IMR-90 (cell line): Measurements from ENCODE around the gene KAT6B. TPM values are rescaled to one million over a fixed set of nuclear protein-coding genes. Genes with fewer than 3 reads are reported as not detected.

Source experiments
- ATAC-seq: fragments of 200-7000 bp; cut with Tn5 transposase; 2 replicates; pipeline ENCODE4 v1.9.1; 2020; ENCODE audit warnings: low read depth, mild to moderate bottlenecking, moderate library complexity
- BruUV-seq: library from RNA; stranded (reverse); fragments of 400-500 nt; replicated peaks from 2 replicates; lab custom pipeline; 2021; lab: Mats Ljungman, UMichigan
- CTCF ChIA-PET: fragments of 300-600 bp; formaldehyde crosslinking; extraction: SDS; loops from one replicate; lab custom pipeline; 2021; ENCODE audit warnings: antibody characterized with exemption; lab: Yijun Ruan, JAX
- POLR2A ChIA-PET: fragments of 300-600 bp; sonication (Branson Sonifier 250); formaldehyde crosslinking; loops from one replicate; lab custom pipeline; 2022; ENCODE audit warnings: antibody characterized with exemption; ENCODE audit not compliant: unreplicated experiment; lab: Charles Lee
- DNase-seq: peaks from one replicate; pipeline ENCODE4 v3.0.0; 2013
- H2AFZ ChIP-seq: replicated peaks from 2 replicates; pipeline ENCODE3; 2013; ENCODE audit warnings: low read length, mild to moderate bottlenecking; ENCODE audit not compliant: poor library complexity
- H2AK5ac ChIP-seq: 2 replicates; pipeline ENCODE4 v1.6.1; 2013; ENCODE audit warnings: low read depth, low read length, inconsistent platforms
- H2AK9ac ChIP-seq: replicated peaks from 2 replicates; pipeline ENCODE3; 2013; ENCODE audit warnings: mild to moderate bottlenecking, low read depth, low read length, moderate library complexity; ENCODE audit not compliant: poor library complexity
- H2BK120ac ChIP-seq: 2 replicates; pipeline ENCODE4 v1.6.1; 2013; ENCODE audit warnings: low read depth, low read length, inconsistent platforms
- H2BK15ac ChIP-seq: 3 replicates; pipeline ENCODE4 v1.6.1; 2013; ENCODE audit warnings: low read depth, low read length, inconsistent platforms
- H2BK20ac ChIP-seq: 2 replicates; pipeline ENCODE4 v1.6.1; 2013; ENCODE audit warnings: low read depth, mild to moderate bottlenecking, inconsistent platforms, low read length, moderate library complexity
- H2BK5ac ChIP-seq: 2 replicates; pipeline ENCODE4 v1.6.1; 2013; ENCODE audit warnings: mild to moderate bottlenecking, low read depth, low read length, inconsistent platforms; ENCODE audit not compliant: poor library complexity, severe bottlenecking
- H3K14ac ChIP-seq: replicated peaks from 2 replicates; pipeline ENCODE4 v1.6.1; 2013; ENCODE audit warnings: low read depth, low read length, inconsistent platforms
- H3K18ac ChIP-seq: 2 replicates; pipeline ENCODE4 v1.6.1; 2013; ENCODE audit warnings: low read depth, low read length, control low read depth
- H3K23ac ChIP-seq: 2 replicates; pipeline ENCODE4 v1.6.1; 2013; ENCODE audit warnings: low read depth, low read length, inconsistent platforms
- H3K27ac ChIP-seq: 2 replicates; pipeline ENCODE4 v1.5.1; 2013; ENCODE audit warnings: mild to moderate bottlenecking, control low read depth, low read length; ENCODE audit not compliant: insufficient read depth
- H3K27me3 ChIP-seq: 2 replicates; pipeline ENCODE4 v1.6.1; 2013; ENCODE audit warnings: low read length; ENCODE audit not compliant: control insufficient read depth, insufficient read depth
- H3K36me3 ChIP-seq: 2 replicates; pipeline ENCODE4 v1.6.1; 2013; ENCODE audit warnings: low read length, mixed read lengths; ENCODE audit not compliant: control insufficient read depth, insufficient read depth
- H3K4ac ChIP-seq: 2 replicates; pipeline ENCODE4 v1.6.1; 2013; ENCODE audit warnings: low read depth, low read length, inconsistent platforms
- H3K4me1 ChIP-seq: 2 replicates; pipeline ENCODE4 v1.6.1; 2013; ENCODE audit warnings: low read length, mixed read lengths; ENCODE audit not compliant: control insufficient read depth, insufficient read depth
- H3K4me2 ChIP-seq: 2 replicates; pipeline ENCODE4 v1.6.1; 2013; ENCODE audit warnings: low read depth, mild to moderate bottlenecking, control low read depth, low read length, moderate library complexity
- H3K4me3 ChIP-seq: 2 replicates; pipeline ENCODE4 v1.5.1; 2013; ENCODE audit warnings: low read depth, mild to moderate bottlenecking, control low read depth, low read length, moderate library complexity; ENCODE audit not compliant: insufficient read depth
- H3K56ac ChIP-seq: 2 replicates; pipeline ENCODE4 v1.6.1; 2013; ENCODE audit warnings: low read length, inconsistent platforms; ENCODE audit not compliant: insufficient read depth; ENCODE audit errors: extremely low read depth
- H3K79me1 ChIP-seq, 2 experiments: 2 replicates each; pipeline ENCODE4 v1.6.1; 2013; ENCODE audit warnings: low read length in 2 of 2, inconsistent platforms in 1 of 2, low read depth in 1 of 2
- H3K9ac ChIP-seq: 2 replicates; pipeline ENCODE4 v1.6.1; 2013; ENCODE audit warnings: low read depth, low read length, control low read depth
- H3K9me1 ChIP-seq: 2 replicates; pipeline ENCODE4 v1.6.1; 2013; ENCODE audit warnings: low read length, inconsistent platforms; ENCODE audit not compliant: insufficient read depth
- H3K9me3 ChIP-seq: 2 replicates; pipeline ENCODE4 v1.6.1; 2013; ENCODE audit warnings: low read length; ENCODE audit not compliant: control insufficient read depth, insufficient read depth
- H4K20me1 ChIP-seq: 2 replicates; pipeline ENCODE4 v1.6.1; 2013; ENCODE audit warnings: low read length, inconsistent platforms; ENCODE audit not compliant: insufficient read depth
- H4K5ac ChIP-seq: 2 replicates; pipeline ENCODE4 v1.6.1; 2013; ENCODE audit warnings: mild to moderate bottlenecking, low read depth, low read length, control low read depth
- H4K8ac ChIP-seq, 2 experiments: 2 replicates each; pipeline ENCODE4 v1.6.1; 2013; ENCODE audit warnings: low read depth in 2 of 2, low read length in 2 of 2, control low read depth in 1 of 2, inconsistent platforms in 1 of 2
- H4K91ac ChIP-seq: 2 replicates; pipeline ENCODE4 v1.6.1; 2013; ENCODE audit warnings: low read depth, low read length, inconsistent platforms; ENCODE audit not compliant: insufficient read depth
- CHD1 ChIP-seq: IDR thresholded peaks from 2 replicates; pipeline ENCODE4 v1.6.1; 2012; ENCODE audit warnings: low read depth, low read length, improper control_type of control experiment
- MXI1 ChIP-seq: IDR thresholded peaks from 2 replicates; pipeline ENCODE4 v1.6.1; 2012; ENCODE audit warnings: low read depth, mild to moderate bottlenecking, low read length, moderate library complexity, borderline replicate concordance
- RCOR1 ChIP-seq: IDR thresholded peaks from 2 replicates; pipeline ENCODE4 v1.6.1; 2012; ENCODE audit warnings: mild to moderate bottlenecking, low read length, improper control_type of control experiment; ENCODE audit not compliant: insufficient replicate concordance
- WGBS, 2 experiments: methylation state at CpG; one replicate each; pipeline versions ENCODE4 v1.1.5 to v1.1.7; 2013; ENCODE audit warnings: missing lambda C conversion rate in 2 of 2; ENCODE audit not compliant: insufficient read length in 1 of 2; ENCODE audit errors: extremely low coverage in 2 of 2; 5-methylcytosine and 5-hydroxymethylcytosine counted together
- dilution Hi-C: fragments of 300-500 bp; cut with HindIII; formaldehyde crosslinking; loops from one replicate; pipeline ENCODE4 v1.14.3; 2018; ENCODE audit warnings: low sequenced_read_pairs; ENCODE audit not compliant: unreplicated experiment
- in situ Hi-C: fragments of 300-500 bp; cut with MboI; formaldehyde crosslinking; loops from 3 replicates; pipeline ENCODE4 v1.14.3; 2019; ENCODE audit warnings: low sequenced_read_pairs, inconsistent platforms, mixed read lengths
- intact Hi-C: fragments of 100-400 bp; cut with micrococcal nuclease; formaldehyde crosslinking; loops from 2 replicates; pipeline ENCODE4 v1.10.0; 2022
- polyA plus RNA-seq, 3 experiments: library from polyadenylated mRNA; depleted of rRNA; stranded (reverse); fragments of >200 nt; gene quantifications; 2 replicates each; pipeline ENCODE4 v1.2.3, GENCODE V29; 2012; ENCODE audit warnings: low replicate concordance in 1 of 3
- total RNA-seq: library from RNA; depleted of rRNA; stranded (reverse); fragments of >200 nt; gene quantifications from 2 replicates; pipeline ENCODE4 v1.2.3, GENCODE V29; 2012

KAT6B gene
- total and polyA plus RNA-seq, 2 of the 4 experiments (the other 2 are of a cell fraction) = 8.8 to 28.1 TPM

GRCh38 chr10:74813381-74814259 is 12.8 kb upstream of the KAT6B start:
- no peak overlapping the region for H3K18ac ChIP-seq
- intact Hi-C loops (no loop called here), in situ Hi-C loops (no loop called here), dilution Hi-C loops (no loop called here)
- H3K23ac ChIP-seq = no peak overlapping the region
- no peaks in the 10 kb centered on the region for H3K27me3 ChIP-seq
- H3K4me1 ChIP-seq = no peaks in the 10 kb centered on the region
- POLR2A ChIA-PET = no interaction called here
- no peak for DNase-seq
- no peak overlapping the region for H2BK15ac ChIP-seq
- H3K9me3 ChIP-seq = peaks cover 5% of the 10 kb centered on the region
- H3K27ac ChIP-seq = no peak overlapping the region
- no peak for TF ChIP-seq RCOR1
- no peak for TF ChIP-seq CHD1
- TF ChIP-seq MXI1 = no peak
- no peak overlapping the region for H3K4me2 ChIP-seq
- no peak overlapping the region for H4K91ac ChIP-seq
- H3K9me1 ChIP-seq = no peaks in the 10 kb centered on the region
- H2AK5ac ChIP-seq = no peak overlapping the region
- 26% methylated on average over 15 of the region's 53 CpGs; no CpG with 5 or more reads in 1 of the 2 experiments for WGBS, 2 experiments
- H3K4ac ChIP-seq = no peak overlapping the region
- no TSS peak for BruUV-seq
- no peak overlapping the region for H2BK5ac ChIP-seq
- no peak for ATAC-seq
- no peak overlapping the region for H2BK120ac ChIP-seq
- H2AK9ac ChIP-seq = no peak overlapping the region
- H2AFZ ChIP-seq = peak overlapping the region; percentile 66
- CTCF ChIA-PET = no interaction called here
- H4K20me1 ChIP-seq = no peaks in the 10 kb centered on the region
- no peak overlapping the region for H3K14ac ChIP-seq
- no peak overlapping the region for H3K4me3 ChIP-seq
- H3K36me3 ChIP-seq = no peaks in the 10 kb centered on the region
- no peaks in the 10 kb centered on the region for H3K79me1 ChIP-seq
- H2BK20ac ChIP-seq = no peak overlapping the region
- no peak overlapping the region for H4K8ac ChIP-seq
- no peak overlapping the region for H4K5ac ChIP-seq
- no peak overlapping the region for H3K9ac ChIP-seq
- H3K56ac ChIP-seq = no peak overlapping the region
